Lower leg skin (tissue), 4 donors: ENCODE results near the gene BACH1. TPM values are rescaled to one million over a fixed set of nuclear protein-coding genes. Genes with fewer than 3 reads are reported as not detected.

Experiments used
- DNase-seq, 2 donors: peaks; one replicate each; pipeline ENCODE4 v3.0.0-alpha.2; 2019; ENCODE audit warnings: low spot score in 2 of 2
- H3K4me3 ChIP-seq: fragments of 200-600 bp; sonication (generic); 2 replicates; pipeline ENCODE4 v1.5.1; 2017; ENCODE audit warnings: mild to moderate bottlenecking, low read depth; ENCODE audit not compliant: poor library complexity, severe bottlenecking
- POLR2A ChIP-seq, 2 donors: fragments of 450-650 bp; IDR thresholded peaks; one replicate each; pipeline ENCODE4 v1.6.1; 2016 to 2017; ENCODE audit warnings: antibody characterized with exemption in 2 of 2, mild to moderate bottlenecking in 1 of 2, moderate library complexity in 1 of 2
- WGBS, 2 donors: methylation state at CpG; one replicate each; pipeline ENCODE4 v1.1.5; 2018; 5-methylcytosine and 5-hydroxymethylcytosine counted together
- intact Hi-C: fragments of 100-400 bp; cut with DNase I; formaldehyde crosslinking; loops from one replicate; pipeline ENCODE4 v1.15.0; 2023; ENCODE audit warnings: low total_unique reads
- total RNA-seq, 4 donors: library from RNA; depleted of rRNA; stranded (reverse); fragments of >200 nt; gene quantifications; one replicate each; pipeline ENCODE4 v1.1.0, GENCODE V29; 2016
- TF ChIP-seq, protein P1 (sequence below), 3 donors: fragments of 450-650 bp; IDR thresholded peaks; one replicate each; pipeline ENCODE4 v1.5.1; 2016; ENCODE audit warnings: antibody characterized with exemption in 3 of 3, mild to moderate bottlenecking in 3 of 3, moderate library complexity in 2 of 3

BACH1 gene
- total RNA-seq, 4 donors from 2014 or later = 87.7 to 96.4 (median 91.0) TPM

DNA sequence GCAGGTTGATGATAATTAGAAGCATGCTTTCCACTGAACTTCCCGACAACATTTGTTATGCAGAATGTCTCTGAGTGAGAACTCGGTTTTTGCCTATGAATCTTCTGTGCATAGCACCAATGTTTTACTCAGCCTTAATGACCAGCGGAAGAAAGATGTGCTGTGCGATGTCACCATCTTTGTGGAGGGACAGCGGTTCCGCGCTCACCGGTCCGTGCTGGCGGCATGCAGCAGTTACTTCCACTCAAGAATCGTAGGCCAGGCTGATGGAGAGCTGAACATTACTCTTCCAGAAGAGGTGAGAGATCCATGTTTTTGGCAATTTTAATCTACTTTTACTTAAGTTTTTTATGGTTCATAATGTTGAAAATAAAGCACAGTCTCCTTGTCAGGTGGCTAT is 22.5 kb downstream of the BACH1 start:
- H3K4me3 ChIP-seq = no peak overlapping the region
- 95% methylated on average over 11 of the region's 11 CpGs for WGBS, 2 donors
- TF ChIP-seq POLR2A (IDR thresholded peaks at IDR 0.05) = no peak
- TF ChIP-seq, protein P1, sequence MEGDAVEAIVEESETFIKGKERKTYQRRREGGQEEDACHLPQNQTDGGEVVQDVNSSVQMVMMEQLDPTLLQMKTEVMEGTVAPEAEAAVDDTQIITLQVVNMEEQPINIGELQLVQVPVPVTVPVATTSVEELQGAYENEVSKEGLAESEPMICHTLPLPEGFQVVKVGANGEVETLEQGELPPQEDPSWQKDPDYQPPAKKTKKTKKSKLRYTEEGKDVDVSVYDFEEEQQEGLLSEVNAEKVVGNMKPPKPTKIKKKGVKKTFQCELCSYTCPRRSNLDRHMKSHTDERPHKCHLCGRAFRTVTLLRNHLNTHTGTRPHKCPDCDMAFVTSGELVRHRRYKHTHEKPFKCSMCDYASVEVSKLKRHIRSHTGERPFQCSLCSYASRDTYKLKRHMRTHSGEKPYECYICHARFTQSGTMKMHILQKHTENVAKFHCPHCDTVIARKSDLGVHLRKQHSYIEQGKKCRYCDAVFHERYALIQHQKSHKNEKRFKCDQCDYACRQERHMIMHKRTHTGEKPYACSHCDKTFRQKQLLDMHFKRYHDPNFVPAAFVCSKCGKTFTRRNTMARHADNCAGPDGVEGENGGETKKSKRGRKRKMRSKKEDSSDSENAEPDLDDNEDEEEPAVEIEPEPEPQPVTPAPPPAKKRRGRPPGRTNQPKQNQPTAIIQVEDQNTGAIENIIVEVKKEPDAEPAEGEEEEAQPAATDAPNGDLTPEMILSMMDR (IDR thresholded peaks at IDR 0.05) = no peak
- DNase-seq = no peak
- intact Hi-C loops = no loop called here

DNA sequence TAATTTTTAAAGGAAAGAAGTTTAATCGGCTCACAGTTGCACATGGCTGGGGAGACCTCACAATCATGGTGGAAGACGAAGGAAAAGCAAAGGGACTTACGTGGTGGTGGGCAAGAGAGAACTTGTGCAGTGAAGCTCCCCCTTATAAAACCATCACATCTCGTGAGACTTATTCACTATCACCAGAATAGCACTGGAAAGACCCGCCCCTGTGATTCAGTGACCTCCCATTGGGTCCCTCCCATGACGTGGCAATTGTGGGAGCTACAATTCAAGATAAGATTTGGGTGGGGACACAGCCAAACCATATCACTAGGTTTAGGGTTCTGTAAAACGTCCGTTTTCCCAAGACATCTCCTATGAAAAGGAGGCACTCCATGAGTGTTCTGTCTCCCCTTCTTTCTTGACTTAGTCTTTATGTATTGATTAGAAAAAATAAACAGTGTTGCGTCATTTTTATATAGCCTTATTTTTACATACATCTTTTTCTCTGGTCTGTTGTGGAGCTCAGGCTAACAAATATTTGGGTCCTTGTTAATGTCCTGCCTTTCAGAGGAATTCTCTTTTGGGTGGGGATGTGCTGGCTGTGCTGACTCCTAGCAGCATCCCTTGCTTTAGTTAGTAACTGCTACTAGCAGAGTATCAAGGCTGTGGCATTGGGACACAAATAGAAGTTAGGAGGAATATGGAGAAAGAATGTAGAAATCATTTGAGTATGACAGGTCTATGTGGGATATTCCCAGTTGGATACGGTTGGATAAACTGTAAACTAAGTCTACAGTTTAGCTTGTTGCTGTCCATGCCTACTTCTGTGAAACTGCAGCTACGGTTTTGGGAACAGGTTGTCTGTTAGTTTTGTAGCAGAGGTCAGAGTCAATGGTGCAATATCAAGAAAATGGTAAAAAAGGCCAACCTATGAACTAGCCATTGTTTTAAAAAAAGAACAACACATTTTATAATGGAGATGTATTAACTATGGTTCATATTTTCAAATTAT is 23.5 kb downstream of the BACH1 start:
- 93 to 94% methylated on average over 11 of the region's 11 CpGs for WGBS, 2 donors
- no peak for TF ChIP-seq POLR2A (IDR thresholded peaks at IDR 0.05)
- TF ChIP-seq, protein P1 (IDR thresholded peaks at IDR 0.05) = no peak

DNA sequence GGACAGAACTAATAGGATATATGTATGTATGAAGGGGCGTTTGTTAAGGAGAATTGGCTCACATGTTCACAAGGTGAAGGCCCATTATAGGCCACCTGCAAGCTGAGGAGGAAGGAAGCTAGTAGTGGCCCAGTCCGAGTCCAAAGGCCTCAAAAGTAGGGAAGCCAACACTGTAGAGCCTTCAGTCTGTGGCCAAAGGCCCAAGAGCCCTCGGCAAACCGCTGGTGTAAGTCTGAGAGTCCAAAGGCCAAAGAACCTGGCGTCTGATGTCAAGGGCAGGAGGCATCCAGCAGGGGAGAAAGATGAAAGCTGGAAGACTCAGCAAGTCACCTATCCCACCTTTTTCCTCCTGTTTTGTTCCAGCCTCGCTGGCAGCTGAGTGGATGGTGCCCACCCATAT is 24.5 kb downstream of the BACH1 start:
- DNase-seq = no peak
- WGBS, 2 donors = 91% methylated on average over 6 of the region's 6 CpGs
- TF ChIP-seq, protein P1 (IDR thresholded peaks at IDR 0.05) = no peak
- TF ChIP-seq POLR2A (IDR thresholded peaks at IDR 0.05) = no peak
- H3K4me3 ChIP-seq = no peak overlapping the region
- intact Hi-C loops = no loop called here

More for the DNA sequence above, 23.5 kb downstream of the BACH1 start:
- intact Hi-C loops = no loop called here
- no peak for DNase-seq
- no peak overlapping the region for H3K4me3 ChIP-seq

DNA sequence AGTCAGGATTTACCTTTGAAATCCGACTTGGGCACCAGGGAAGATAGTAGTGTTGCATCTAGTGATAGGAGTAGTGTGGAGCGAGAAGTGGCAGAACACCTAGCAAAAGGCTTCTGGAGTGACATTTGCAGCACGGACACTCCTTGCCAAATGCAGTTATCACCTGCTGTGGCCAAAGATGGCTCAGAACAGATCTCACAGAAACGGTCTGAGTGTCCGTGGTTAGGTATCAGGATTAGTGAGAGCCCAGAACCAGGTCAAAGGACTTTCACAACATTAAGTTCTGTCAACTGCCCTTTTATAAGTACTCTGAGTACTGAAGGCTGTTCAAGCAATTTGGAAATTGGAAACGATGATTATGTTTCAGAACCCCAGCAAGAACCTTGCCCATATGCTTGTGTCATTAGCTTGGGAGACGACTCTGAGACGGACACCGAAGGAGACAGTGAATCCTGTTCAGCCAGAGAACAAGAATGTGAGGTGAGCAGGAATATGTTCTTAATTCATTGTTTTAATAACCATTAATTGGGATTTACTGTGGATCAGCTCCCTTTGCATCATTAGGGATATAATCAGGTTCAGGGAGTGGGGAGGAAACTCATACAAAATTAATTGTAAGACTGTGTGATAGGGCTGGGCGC is 28.3 kb downstream of the BACH1 start:
- no peak overlapping the region for H3K4me3 ChIP-seq
- WGBS, 2 donors = 93 to 94% methylated on average over 10 of the region's 10 CpGs
- TF ChIP-seq, protein P1 (IDR thresholded peaks at IDR 0.05) = no peak
- TF ChIP-seq POLR2A (IDR thresholded peaks at IDR 0.05) = no peak
- DNase-seq = no peak
- intact Hi-C loops = no loop called here

DNA sequence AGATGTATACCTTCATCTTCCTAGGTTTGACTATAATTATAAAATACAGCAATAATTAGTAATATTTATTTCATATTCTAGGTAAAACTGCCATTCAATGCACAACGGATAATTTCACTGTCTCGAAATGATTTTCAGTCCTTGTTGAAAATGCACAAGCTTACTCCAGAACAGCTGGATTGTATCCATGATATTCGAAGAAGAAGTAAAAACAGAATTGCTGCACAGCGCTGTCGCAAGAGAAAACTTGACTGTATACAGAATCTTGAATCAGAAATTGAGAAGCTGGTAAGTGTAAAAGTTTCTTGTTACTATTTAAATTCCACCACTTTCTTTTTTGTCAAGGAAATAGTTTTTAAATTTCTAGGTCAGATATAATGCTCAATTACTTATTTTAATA is 30.7 kb downstream of the BACH1 start:
- intact Hi-C loops = no loop called here
- 90 to 91% methylated on average over 5 of the region's 5 CpGs for WGBS, 2 donors
- TF ChIP-seq, protein P1 (IDR thresholded peaks at IDR 0.05) = no peak
- TF ChIP-seq POLR2A (IDR thresholded peaks at IDR 0.05) = no peak

More for the DNA sequence above, 30.7 kb downstream of the BACH1 start:
- no peak overlapping the region for H3K4me3 ChIP-seq
- no peak for DNase-seq
